Spleen (tissue), 7 donors: Measurements from ENCODE around the gene SH2D3C.

Source experiments
- CTCF ChIP-seq, 11 experiments: fragments of 200-600 bp in 7 of 11; fragments of 450-650 bp in 4 of 11; sonication (generic) in 4 of 11; IDR thresholded peaks in 8 of 11; conservative IDR thresholded peaks in 3 of 11; 1 replicate in 7 of 11; 2 replicates in 4 of 11; pipeline versions ENCODE4 v1.4.0 to v1.8.0; 2016 to 2021; ENCODE audit warnings: antibody characterized with exemption in 11 of 11, inconsistent platforms in 4 of 11, mild to moderate bottlenecking in 1 of 11
- POLR2A ChIP-seq, 3 donors: fragments of 450-650 bp; IDR thresholded peaks; one replicate each; pipeline ENCODE4 v1.5.1; 2017; ENCODE audit warnings: antibody characterized with exemption in 3 of 3, mild to moderate bottlenecking in 1 of 3
- POLR2AphosphoS5 ChIP-seq, 3 donors: sonication (generic); formaldehyde crosslinking; IDR thresholded peaks; one replicate each; pipeline ENCODE4 v1.5.1; 2017; ENCODE audit warnings: antibody characterized with exemption in 3 of 3
- donor health status: DM: no; HTN: no; CAD: no; lungs with moderate emphysema.
- donor health status: DM: no; HTN: no; CAD: no.
- donor health status: DM: no; HTN: no; CAD: no.

- TF ChIP-seq POLR2AphosphoS5 (IDR thresholded peaks at IDR 0.05), result no peak
- no peak for TF ChIP-seq POLR2A (IDR thresholded peaks at IDR 0.05)
- TF ChIP-seq CTCF (IDR thresholded peaks at IDR 0.05 in 8 of 11, conservative IDR thresholded peaks at IDR 0.05 in 3 of 11), result no peak
Observed at GRCh38 chr9:127822108-127822507, 43.6 kb upstream of the SH2D3C start.
